ENCODE results near the gene RBM47.

- TF ChIP-seq CTCF (IDR thresholded peaks at IDR 0.05) (no peak), POLR2A (IDR thresholded peaks at IDR 0.05) (no peak)
These were observed 2.1 kb downstream of the RBM47 start for GRCh38 chr4:40627540-40627939.

Data from vagina (tissue), 2 donors.